ENCODE measurements around the gene FMN2.

The FMN2 gene

GRCh38 chr1:240091614-240092300, at the start of gene FMN2:
FMN2 (plus strand) TSS chr1:240091883; CDS start chr1:240092110, 227 bp downstream.
- no peak within 1 kb of the TSS for H3K4me3 Mint-ChIP-seq

GRCh38 chr1:240044620-240045019, 47.1 kb upstream of the FMN2 start:
- ATAC-seq (no peak), DNase-seq (ENCODE audit: low spot score in 2 of 2) (no peak)
- Mint-ChIP-seq H3K9me3 (no peaks in the 10 kb centered on the region), H3K4me3 (no peak overlapping the region), H3K4me1 (no peaks in the 10 kb centered on the region), H3K36me3 (no peaks in the 10 kb centered on the region), H3K27ac (no peak overlapping the region)

More at GRCh38 chr1:240091614-240092300, at the start of gene FMN2:
- Mint-ChIP-seq H3K4me1 (no peaks in the 10 kb centered on the region), H3K36me3 (no peaks in the 10 kb centered on the region), H3K9me3 (no peaks in the 10 kb centered on the region), H3K27ac (no peak within 1 kb of the TSS)
- no peak for DNase-seq (ENCODE audit: low spot score in 2 of 2)
- no peak for ATAC-seq

- no peak overlapping the region for H3K4me3 Mint-ChIP-seq
Observed at GRCh38 chr1:240046000-240046399, 45.7 kb upstream of the FMN2 start.

GRCh38 chr1:240054109-240054701, 37.5 kb upstream of the FMN2 start:
- ATAC-seq, result no peak
- DNase-seq (ENCODE audit: low spot score in 2 of 2), result no peak
- Mint-ChIP-seq H3K9me3 (no peaks in the 10 kb centered on the region), H3K4me1 (no peaks in the 10 kb centered on the region), H3K4me3 (no peak overlapping the region), H3K27ac (no peak overlapping the region), H3K36me3 (no peaks in the 10 kb centered on the region)

More at GRCh38 chr1:240046000-240046399, 45.7 kb upstream of the FMN2 start:
- Mint-ChIP-seq H3K4me1 (no peaks in the 10 kb centered on the region), H3K27ac (no peak overlapping the region), H3K9me3 (no peaks in the 10 kb centered on the region), H3K36me3 (no peaks in the 10 kb centered on the region)
- DNase-seq (ENCODE audit: low spot score in 2 of 2) (no peak), ATAC-seq (no peak)

GRCh38 chr1:240055936-240056335, 35.7 kb upstream of the FMN2 start:
- Mint-ChIP-seq H3K9me3 (no peaks in the 10 kb centered on the region), H3K27ac (no peak overlapping the region), H3K4me1 (no peaks in the 10 kb centered on the region), H3K4me3 (no peak overlapping the region), H3K36me3 (no peaks in the 10 kb centered on the region)
- ATAC-seq, result no peak
- no peak for DNase-seq (ENCODE audit: low spot score in 2 of 2)

GRCh38 chr1:240056350-240056749, 35.3 kb upstream of the FMN2 start:
- no peak for ATAC-seq
- H3K4me3 Mint-ChIP-seq, result no peak overlapping the region
- no peaks in the 10 kb centered on the region for H3K9me3 Mint-ChIP-seq
- H3K4me1 Mint-ChIP-seq, result no peaks in the 10 kb centered on the region
- no peak for DNase-seq (ENCODE audit: low spot score in 2 of 2)
- no peaks in the 10 kb centered on the region for H3K36me3 Mint-ChIP-seq
- H3K27ac Mint-ChIP-seq, result no peak overlapping the region

GRCh38 chr1:240058049-240058448, 33.6 kb upstream of the FMN2 start:
- H3K4me3 Mint-ChIP-seq, result no peak overlapping the region
- ATAC-seq, result no peak
- no peaks in the 10 kb centered on the region for H3K4me1 Mint-ChIP-seq
- DNase-seq (ENCODE audit: low spot score in 2 of 2), result no peak
- H3K36me3 Mint-ChIP-seq, result no peaks in the 10 kb centered on the region
- H3K27ac Mint-ChIP-seq, result no peak overlapping the region
- H3K9me3 Mint-ChIP-seq, result no peaks in the 10 kb centered on the region

- H3K27ac Mint-ChIP-seq, result no peak overlapping the region
- DNase-seq (ENCODE audit: low spot score in 2 of 2), result no peak
- ATAC-seq, result no peak
- H3K4me3 Mint-ChIP-seq, result no peak overlapping the region
- no peaks in the 10 kb centered on the region for H3K4me1 Mint-ChIP-seq
- no peaks in the 10 kb centered on the region for H3K36me3 Mint-ChIP-seq
- H3K9me3 Mint-ChIP-seq, result peaks cover 6% of the 10 kb centered on the region
Observed at GRCh38 chr1:240068961-240069360, 22.7 kb upstream of the FMN2 start.

GRCh38 chr1:240070188-240070587, 21.5 kb upstream of the FMN2 start:
- Mint-ChIP-seq H3K9me3 (peaks cover 6% of the 10 kb centered on the region), H3K4me1 (no peaks in the 10 kb centered on the region), H3K4me3 (no peak overlapping the region), H3K27ac (no peak overlapping the region), H3K36me3 (no peaks in the 10 kb centered on the region)
- no peak for DNase-seq (ENCODE audit: low spot score in 2 of 2)
- no peak for ATAC-seq

GRCh38 chr1:240073097-240073496, 18.6 kb upstream of the FMN2 start:
- Mint-ChIP-seq H3K27ac (no peak overlapping the region), H3K4me1 (no peaks in the 10 kb centered on the region), H3K4me3 (no peak overlapping the region), H3K36me3 (no peaks in the 10 kb centered on the region), H3K9me3 (peaks cover 6% of the 10 kb centered on the region)
- ATAC-seq (no peak), DNase-seq (ENCODE audit: low spot score in 2 of 2) (no peak)

- ATAC-seq, result no peak
- H3K9me3 Mint-ChIP-seq, result peaks cover 6% of the 10 kb centered on the region
Observed at GRCh38 chr1:240074422-240074821, 17.3 kb upstream of the FMN2 start.

GRCh38 chr1:240074908-240075307, 16.8 kb upstream of the FMN2 start:
- H3K4me1 Mint-ChIP-seq, result no peaks in the 10 kb centered on the region
- H3K36me3 Mint-ChIP-seq, result no peaks in the 10 kb centered on the region
- no peak overlapping the region for H3K4me3 Mint-ChIP-seq
- H3K9me3 Mint-ChIP-seq, result peaks cover 8% of the 10 kb centered on the region
- no peak for DNase-seq (ENCODE audit: low spot score in 2 of 2)
- no peak overlapping the region for H3K27ac Mint-ChIP-seq
- ATAC-seq, result no peak

More at GRCh38 chr1:240074422-240074821, 17.3 kb upstream of the FMN2 start:
- no peak for DNase-seq (ENCODE audit: low spot score in 2 of 2)
- no peaks in the 10 kb centered on the region for H3K36me3 Mint-ChIP-seq
- H3K4me1 Mint-ChIP-seq, result no peaks in the 10 kb centered on the region
- no peak overlapping the region for H3K4me3 Mint-ChIP-seq
- no peak overlapping the region for H3K27ac Mint-ChIP-seq

- H3K27ac Mint-ChIP-seq, result no peak overlapping the region
Observed at GRCh38 chr1:240084337-240084736, 7.3 kb upstream of the FMN2 start.

GRCh38 chr1:240084749-240085148, 6.9 kb upstream of the FMN2 start:
- Mint-ChIP-seq H3K27ac (no peak overlapping the region), H3K4me3 (no peak overlapping the region), H3K9me3 (peaks cover 2% of the 10 kb centered on the region), H3K36me3 (no peaks in the 10 kb centered on the region), H3K4me1 (no peaks in the 10 kb centered on the region)
- ATAC-seq, result no peak
- no peak for DNase-seq (ENCODE audit: low spot score in 2 of 2)

More at GRCh38 chr1:240084337-240084736, 7.3 kb upstream of the FMN2 start:
- peaks cover 5% of the 10 kb centered on the region for H3K9me3 Mint-ChIP-seq
- H3K4me1 Mint-ChIP-seq, result no peaks in the 10 kb centered on the region
- H3K4me3 Mint-ChIP-seq, result no peak overlapping the region
- ATAC-seq (no peak), DNase-seq (ENCODE audit: low spot score in 2 of 2) (no peak)
- no peaks in the 10 kb centered on the region for H3K36me3 Mint-ChIP-seq

- no peaks in the 10 kb centered on the region for H3K4me1 Mint-ChIP-seq
- H3K27ac Mint-ChIP-seq, result no peak overlapping the region
- DNase-seq (ENCODE audit: low spot score in 2 of 2), result no peak
- H3K4me3 Mint-ChIP-seq, result no peak overlapping the region
- no peaks in the 10 kb centered on the region for H3K36me3 Mint-ChIP-seq
- H3K9me3 Mint-ChIP-seq, result peaks cover 2% of the 10 kb centered on the region
- no peak for ATAC-seq
Observed at GRCh38 chr1:240086726-240087125, 5.0 kb upstream of the FMN2 start.

GRCh38 chr1:240090014-240090413, 1.7 kb upstream of the FMN2 start:
- Mint-ChIP-seq H3K27ac (no peak overlapping the region), H3K36me3 (no peaks in the 10 kb centered on the region), H3K4me1 (no peaks in the 10 kb centered on the region), H3K4me3 (no peak overlapping the region), H3K9me3 (no peaks in the 10 kb centered on the region)
- ATAC-seq (no peak), DNase-seq (ENCODE audit: low spot score in 2 of 2) (no peak)

Data from stimulated activated effector memory CD8-positive, alpha-beta T cell treated with anti-CD3 and anti-CD28 coated beads, Interleukin-12 subunit alpha, Interleukin-12 subunit beta, amount 100 ng/mL, for 72 hours (primary cell).